Right atrium auricular region (tissue), 2 donors: ENCODE measurements around the gene PARP11. TPM values are rescaled to one million over a fixed set of nuclear protein-coding genes. Genes with fewer than 3 reads are reported as not detected.

Experiments
- DNase-seq: peaks from one replicate; pipeline ENCODE4 v3.0.0-alpha.2; 2019; ENCODE audit warnings: low spot score
- H3K27ac ChIP-seq, 2 donors: fragments of 200-600 bp; sonication (generic); 1 replicate in 1 of 2; 2 replicates in 1 of 2; pipeline ENCODE4 v1.5.1; 2016 to 2019
- H3K27me3 ChIP-seq, 2 donors: fragments of 200-600 bp; sonication (generic); one replicate each; pipeline versions ENCODE4 v1.5.1 to v1.6.0; 2017 to 2019
- H3K36me3 ChIP-seq: fragments of 200-600 bp; sonication (generic); one replicate; pipeline ENCODE4 v1.5.1; 2016
- H3K4me1 ChIP-seq, 2 donors: fragments of 200-600 bp; sonication (generic); one replicate each; pipeline versions ENCODE4 v1.5.1 to v1.6.0; 2017 to 2019
- H3K4me3 ChIP-seq, 2 donors: fragments of 200-600 bp; sonication (generic); 1 replicate in 1 of 2; 2 replicates in 1 of 2; pipeline ENCODE4 v1.5.1; 2017 to 2019; ENCODE audit warnings: mild to moderate bottlenecking in 1 of 2, moderate library complexity in 1 of 2
- H3K9me3 ChIP-seq, 2 donors: fragments of 200-600 bp; sonication (generic); one replicate each; pipeline ENCODE4 v1.5.1; 2019
- CTCF ChIP-seq, 2 donors: fragments of 200-600 bp; sonication (generic); IDR thresholded peaks; one replicate each; pipeline ENCODE4 v1.5.1; 2019; ENCODE audit warnings: antibody characterized with exemption in 2 of 2
- total RNA-seq, 2 donors: library from RNA; depleted of rRNA; stranded (reverse); fragments of >200 nt; gene quantifications; one replicate each; pipeline ENCODE4 v1.1.0, GENCODE V29; 2016

Gene PARP11
- total RNA-seq, 2 donors from 2014 or later = 2.6 to 2.9 TPM

DNA sequence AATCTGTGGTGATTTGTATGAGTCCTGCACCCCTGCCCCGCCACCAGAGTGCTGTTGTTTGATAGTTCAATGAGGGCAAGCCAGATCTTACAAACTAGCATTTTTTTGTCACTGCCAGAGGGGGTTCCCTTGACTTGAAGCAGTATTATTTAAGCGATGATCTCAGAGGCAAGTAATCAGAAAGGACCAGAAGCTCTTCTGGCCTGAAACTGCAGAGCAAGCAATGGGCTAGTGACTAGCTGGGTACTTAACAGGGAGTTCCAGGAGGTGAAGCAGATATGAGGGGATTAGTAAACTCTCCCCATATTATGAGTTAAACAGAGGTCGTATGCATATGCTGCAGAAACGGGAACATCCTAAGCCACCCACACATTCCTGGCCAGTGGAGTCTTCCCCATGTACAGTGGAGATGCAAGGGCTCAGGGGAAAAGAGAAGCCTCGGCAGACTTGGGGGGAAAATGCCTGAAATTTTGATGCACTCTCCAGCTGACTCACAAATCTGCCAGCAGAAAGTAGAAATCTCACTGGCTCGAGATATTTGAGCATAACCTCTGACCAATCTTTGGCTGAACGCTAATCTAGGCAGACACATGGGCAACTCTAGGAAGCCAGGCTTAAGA is 112.0 kb downstream of the PARP11 start:
- Histone ChIP-seq H3K27ac (no peak overlapping the region), H3K27me3 (no peaks in the 10 kb centered on the region), H3K4me3 (no peak overlapping the region), H3K4me1 (peaks cover 2 to 10% of the 10 kb centered on the region in 2 donors), H3K9me3 (no peaks in the 10 kb centered on the region), H3K36me3 (no peaks in the 10 kb centered on the region)
- TF ChIP-seq CTCF (IDR thresholded peaks at IDR 0.05) = no peak
- no peak for DNase-seq

DNA sequence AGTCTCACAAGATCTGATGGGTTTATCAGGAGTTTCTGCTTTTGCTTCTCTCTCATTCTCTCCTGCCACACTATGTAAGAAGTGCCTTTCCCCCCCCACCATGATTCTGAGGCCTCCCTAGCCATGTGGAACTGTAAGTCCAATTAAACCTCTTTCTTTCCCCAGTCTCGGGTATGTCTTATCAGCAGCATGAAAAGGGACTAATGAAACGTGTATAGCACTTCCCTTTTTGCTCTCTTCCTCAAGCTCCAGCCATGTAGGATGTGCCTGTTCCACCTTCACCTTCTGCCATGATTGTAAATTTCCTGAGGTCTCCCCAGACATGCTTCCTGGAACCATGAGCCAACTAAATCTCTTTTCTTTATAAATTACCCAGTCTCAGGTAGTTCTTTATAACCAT is 113.3 kb downstream of the PARP11 start:
- H3K36me3 ChIP-seq = no peaks in the 10 kb centered on the region
- TF ChIP-seq CTCF (IDR thresholded peaks at IDR 0.05) = no peak
- H3K4me3 ChIP-seq = no peak overlapping the region
- no peaks in the 10 kb centered on the region for H3K9me3 ChIP-seq
- no peaks in the 10 kb centered on the region for H3K27me3 ChIP-seq
- no peak overlapping the region for H3K27ac ChIP-seq
- peaks cover 2 to 16% of the 10 kb centered on the region in 2 donors for H3K4me1 ChIP-seq
- DNase-seq = no peak

Other genes with a start within 250 kb of the PARP11 start
- gene CRACR2A, start 120.3 kb downstream of the PARP11 start, total RNA-seq = 10 to 100 TPM in 1 of 2 donors, 1 to 10 TPM in 1; 6.0 to 10.9 TPM